Fibroblast of mammary gland (primary cell): ENCODE data around the gene OSBPL6.

Experiments used
- DNase-seq: peaks from one replicate; pipeline ENCODE4 v3.0.0-alpha.2; 2010; ENCODE audit warnings: low read depth
- H3K4me3 ChIP-seq: 2 replicates; pipeline ENCODE4 v1.5.1; 2011; ENCODE audit warnings: low read depth, mild to moderate bottlenecking, low read length, moderate library complexity; ENCODE audit not compliant: control insufficient read depth
- CTCF ChIP-seq: conservative IDR thresholded peaks from 2 replicates; pipeline ENCODE4 v1.5.1; 2011; ENCODE audit warnings: low read depth, low read length, inconsistent platforms; ENCODE audit not compliant: control insufficient read depth, insufficient read depth

OSBPL6 gene

DNA sequence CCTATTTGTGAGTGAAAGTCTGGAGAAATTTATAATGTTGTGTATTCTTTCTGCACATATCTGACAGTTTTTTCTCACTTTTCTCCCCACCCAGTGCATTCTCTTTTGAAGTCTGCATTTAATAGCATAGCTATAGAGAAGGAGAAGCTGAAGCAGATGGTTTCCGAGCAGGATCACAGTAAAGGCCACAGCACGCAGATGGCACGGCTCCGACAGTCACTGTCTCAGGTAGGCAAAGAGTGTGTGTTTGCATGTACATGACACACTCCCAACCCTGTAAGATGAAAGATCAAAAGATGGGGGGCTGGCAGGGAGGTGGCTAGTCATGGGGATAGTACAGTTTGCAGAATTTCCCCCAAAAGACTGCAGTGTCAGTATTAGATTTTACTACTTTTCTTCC, 167.3 kb downstream of the OSBPL6 start:
- no peak overlapping the region for H3K4me3 ChIP-seq
- TF ChIP-seq CTCF: no peak
- no peak for DNase-seq

- peak; percentile 2 for DNase-seq
- no peak for TF ChIP-seq CTCF
- no peak overlapping the region for H3K4me3 ChIP-seq
These were observed 168.9 kb downstream of the OSBPL6 start for GRCh38 chr2:178363252-178363651.

DNA sequence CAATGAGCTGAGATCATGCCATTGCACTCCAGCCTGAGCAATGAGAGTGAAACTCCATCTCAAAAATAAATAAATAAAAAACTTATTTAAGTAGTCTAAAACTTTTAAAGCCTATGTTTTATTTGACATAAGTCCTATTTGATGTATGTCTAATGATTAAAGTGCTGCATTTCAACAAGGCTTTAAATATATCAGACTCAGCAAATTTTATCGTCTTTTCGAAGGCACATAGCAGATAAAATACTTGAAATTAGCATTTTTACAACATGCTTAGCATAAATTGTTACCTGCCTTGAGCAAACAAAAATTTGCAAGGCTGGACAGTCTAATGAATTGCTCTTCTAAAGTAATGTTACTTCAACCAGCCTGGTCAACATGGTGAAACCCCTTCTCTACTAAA, 170.8 kb downstream of the OSBPL6 start:
- no peak for TF ChIP-seq CTCF
- no peak overlapping the region for H3K4me3 ChIP-seq
- DNase-seq: no peak

DNA sequence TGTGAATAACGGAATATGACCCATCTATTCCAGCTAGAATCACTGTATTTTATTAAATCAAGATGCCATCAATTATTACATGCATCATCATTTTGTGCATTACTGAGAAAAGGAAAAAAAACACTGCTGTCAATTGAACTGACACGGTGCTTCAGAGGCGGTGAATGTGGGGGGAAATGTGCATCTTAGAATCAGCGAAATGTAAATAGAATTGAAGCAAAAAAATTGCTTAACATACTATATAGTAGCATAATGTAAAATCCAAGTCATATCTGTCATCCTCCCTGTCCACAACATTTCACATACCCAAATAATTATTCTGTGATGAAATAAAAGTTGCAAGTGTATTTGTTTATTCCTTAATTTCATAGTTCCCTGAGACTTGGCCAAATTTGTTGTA, 172.1 kb downstream of the OSBPL6 start:
- no peak for DNase-seq
- no peak overlapping the region for H3K4me3 ChIP-seq
- TF ChIP-seq CTCF: no peak

GRCh38 chr2:178367344-178367743, 173.0 kb downstream of the OSBPL6 start:
- TF ChIP-seq CTCF: no peak
- H3K4me3 ChIP-seq: no peak overlapping the region

DNA sequence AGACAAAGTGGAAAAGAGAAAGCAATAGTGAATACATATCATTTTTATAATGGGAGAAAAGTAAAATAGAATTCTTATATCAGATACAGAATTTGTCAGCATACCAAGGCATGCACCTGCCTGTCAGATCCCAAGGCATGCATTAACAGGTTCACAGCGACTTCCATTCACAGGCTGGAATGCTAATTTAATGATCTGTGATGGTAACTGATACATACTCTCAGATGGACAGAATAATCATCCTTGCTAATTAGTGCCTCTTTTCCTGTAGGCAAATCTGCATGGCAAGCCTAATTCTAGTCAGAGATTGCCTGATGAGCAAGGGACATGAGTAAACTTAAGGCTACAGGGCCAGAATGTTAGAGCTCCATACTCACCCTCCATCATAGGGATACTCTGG, 180.6 kb downstream of the OSBPL6 start:
- TF ChIP-seq CTCF: no peak
- no peak for DNase-seq
- H3K4me3 ChIP-seq: no peak overlapping the region

More at GRCh38 chr2:178367344-178367743, 173.0 kb downstream of the OSBPL6 start:
- no peak for DNase-seq

GRCh38 chr2:178377046-178377445, 182.7 kb downstream of the OSBPL6 start:
- no peak for DNase-seq
- no peak overlapping the region for H3K4me3 ChIP-seq
- no peak for TF ChIP-seq CTCF
